HCT116 (cell line): ENCODE measurements around the gene ZC2HC1C. TPM values are rescaled to one million over a fixed set of nuclear protein-coding genes. Genes with fewer than 3 reads are reported as not detected.

Source experiments
- ATAC-seq: fragments of 200-7000 bp; cut with Tn5 transposase; 2 replicates; pipeline ENCODE4 v1.9.1; 2020; ENCODE audit warnings: mild to moderate bottlenecking, moderate library complexity
- BruUV-seq: library from RNA; stranded (reverse); fragments of 400-500 nt; replicated peaks from 2 replicates; lab custom pipeline; 2021; lab: Mats Ljungman, UMichigan
- CTCF ChIA-PET: fragments of 300-600 bp; sonication (Branson Sonifier 250); formaldehyde crosslinking; loops from one replicate; lab custom pipeline; 2021; ENCODE audit warnings: antibody characterized with exemption; lab: Charles Lee
- POLR2A ChIA-PET: fragments of 300-600, 350-600 bp; sonication (Branson Sonifier 250); formaldehyde crosslinking; loops from one replicate; lab custom pipeline; 2021; ENCODE audit warnings: antibody characterized with exemption; lab: Charles Lee
- RAD21 ChIA-PET, 2 experiments: fragments of 300-600 bp; sonication (Branson Sonifier 250); formaldehyde crosslinking; loops; one replicate each; lab custom pipeline; 2023; ENCODE audit warnings: low total read pairs in 2 of 2; ENCODE audit not compliant: uncharacterized antibody in 2 of 2, unreplicated experiment in 2 of 2, low non-redundant PET in 1 of 2; lab: Charles Lee
- DNase-seq: peaks from one replicate; pipeline ENCODE4 v3.0.0-alpha.2; 2010; ENCODE audit warnings: low read depth, low spot score
- H2AFZ ChIP-seq: fragments of 200-600 bp; shearing (Covaris generic), sonication (generic); 2 replicates; pipeline ENCODE4 v1.6.1; 2017; ENCODE audit warnings: low read depth, mixed run types, mixed read lengths, antibody characterized with exemption, low read length; ENCODE audit not compliant: poor library complexity, severe bottlenecking
- H3K27ac ChIP-seq: 2 replicates; pipeline ENCODE4 v1.5.1; 2012; ENCODE audit warnings: low read depth, low read length
- H3K27me3 ChIP-seq: fragments of 200-600 bp; sonication (generic); 2 replicates; pipeline ENCODE4 v1.6.1; 2016; ENCODE audit warnings: mixed run types, low read length, mixed read lengths; ENCODE audit not compliant: insufficient read depth
- H3K36me3 ChIP-seq, 2 experiments: fragments of 200-500 bp in 1 of 2; fragments of 200-600 bp in 1 of 2; sonication (Bioruptor generic) in 1 of 2; sonication (generic) in 1 of 2; 2 replicates each; pipeline versions ENCODE4 v1.5.1 to v1.6.1; 2014 to 2016; ENCODE audit warnings: low read length in 2 of 2, inconsistent platforms in 1 of 2, mixed read lengths in 1 of 2, mixed run types in 1 of 2; ENCODE audit not compliant: insufficient read depth in 2 of 2, control insufficient read depth in 1 of 2
- H3K4me1 ChIP-seq, 2 experiments: fragments of 200-600 bp in 1 of 2; sonication (generic) in 1 of 2; 2 replicates each; pipeline versions ENCODE4 v1.5.1 to v1.6.1; 2012 to 2017; ENCODE audit warnings: low read length in 2 of 2, inconsistent platforms in 1 of 2, mild to moderate bottlenecking in 1 of 2, mixed read lengths in 1 of 2, mixed run types in 1 of 2, moderate library complexity in 1 of 2; ENCODE audit not compliant: insufficient read depth in 2 of 2, control insufficient read depth in 1 of 2
- H3K4me2 ChIP-seq: fragments of 200-600 bp; sonication (generic); 2 replicates; pipeline ENCODE4 v1.6.1; 2017; ENCODE audit warnings: mixed run types, low read length, mixed read lengths
- H3K4me3 ChIP-seq, 2 experiments: fragments of 200-600 bp in 1 of 2; sonication (generic) in 1 of 2; replicated peaks in 1 of 2; 2 replicates each; pipeline ENCODE4 v1.5.1; 2011 to 2016; ENCODE audit warnings: low read length in 2 of 2, control low read depth in 1 of 2, low read depth in 1 of 2, mild to moderate bottlenecking in 1 of 2, mixed read lengths in 1 of 2, mixed run types in 1 of 2
- H3K79me2 ChIP-seq: fragments of 200-600 bp; sonication (generic); 2 replicates; pipeline ENCODE4 v1.6.1; 2017; ENCODE audit warnings: mild to moderate bottlenecking, mixed run types, low read length, moderate library complexity, mixed read lengths; ENCODE audit not compliant: insufficient read depth
- H3K9ac ChIP-seq: fragments of 200-600 bp; sonication (generic); 2 replicates; pipeline ENCODE4 v1.6.1; 2016; ENCODE audit warnings: low read length, mixed read lengths
- H3K9me2 ChIP-seq: fragments of 200-600 bp; sonication (generic), shearing (Covaris generic); 2 replicates; pipeline ENCODE4 v1.6.1; 2017; ENCODE audit warnings: mixed run types, mild to moderate bottlenecking, moderate library complexity; ENCODE audit not compliant: insufficient read depth
- H3K9me3 ChIP-seq, 2 experiments: fragments of 200-500 bp in 1 of 2; fragments of 200-600 bp in 1 of 2; sonication (Bioruptor generic) in 1 of 2; sonication (generic) in 1 of 2; 2 replicates each; pipeline ENCODE4 v1.6.1; 2014 to 2017; ENCODE audit warnings: low read length in 2 of 2, mixed read lengths in 2 of 2, inconsistent platforms in 1 of 2, low read depth in 1 of 2, mild to moderate bottlenecking in 1 of 2, mixed run types in 1 of 2, moderate library complexity in 1 of 2; ENCODE audit not compliant: control insufficient read depth in 1 of 2, insufficient read depth in 1 of 2
- H4K20me1 ChIP-seq: fragments of 200-600 bp; sonication (generic), shearing (Covaris generic); 2 replicates; pipeline ENCODE4 v1.6.1; 2017; ENCODE audit warnings: mixed run types, mild to moderate bottlenecking, moderate library complexity; ENCODE audit not compliant: insufficient read depth
- ATF3 ChIP-seq: IDR thresholded peaks from 2 replicates; pipeline ENCODE4 v1.6.1; 2012
- CBX3 ChIP-seq: IDR thresholded peaks from 2 replicates; pipeline ENCODE4 v1.6.1; 2012; ENCODE audit warnings: low read depth
- CEBPB ChIP-seq: IDR thresholded peaks from 2 replicates; pipeline ENCODE4 v1.6.1; 2012; ENCODE audit warnings: low read depth
- EGR1 ChIP-seq: IDR thresholded peaks from 2 replicates; pipeline ENCODE4 v1.6.1; 2012; ENCODE audit warnings: low read depth
- EZH2 ChIP-seq: fragments of 200-600 bp; sonication (generic); IDR thresholded peaks from 2 replicates; pipeline ENCODE4 v1.6.1; 2017; ENCODE audit warnings: antibody characterized with exemption, mixed run types
- EZH2phosphoT487 ChIP-seq: fragments of 200-600 bp; IDR thresholded peaks from 2 replicates; pipeline ENCODE4 v1.6.1; 2018; ENCODE audit warnings: antibody characterized with exemption, borderline replicate concordance
- FOSL1 ChIP-seq: IDR thresholded peaks from 2 replicates; pipeline ENCODE4 v1.6.1; 2012; ENCODE audit warnings: low read depth
- JUND ChIP-seq: IDR thresholded peaks from 2 replicates; pipeline ENCODE4 v1.6.1; 2012
- POLR2A ChIP-seq: IDR thresholded peaks from 2 replicates; pipeline ENCODE4 v1.7.0; 2011; ENCODE audit warnings: borderline replicate concordance; ENCODE audit not compliant: insufficient read depth, insufficient read length; ENCODE audit errors: extremely low read depth
- POLR2AphosphoS5 ChIP-seq: IDR thresholded peaks from 2 replicates; pipeline ENCODE4 v1.6.1; 2011; ENCODE audit warnings: mild to moderate bottlenecking, low read depth, low read length, moderate library complexity
- RAD21 ChIP-seq: IDR thresholded peaks from 2 replicates; pipeline ENCODE4 v1.6.1; 2012; ENCODE audit warnings: low read depth, mild to moderate bottlenecking
- REST ChIP-seq: IDR thresholded peaks from 2 replicates; pipeline ENCODE4 v1.6.1; 2012; ENCODE audit warnings: low read depth
- SIN3A ChIP-seq: IDR thresholded peaks from 2 replicates; pipeline ENCODE4 v1.6.1; 2012; ENCODE audit warnings: low read depth
- SP1 ChIP-seq: IDR thresholded peaks from 2 replicates; pipeline ENCODE4 v1.6.1; 2012; ENCODE audit warnings: low read depth
- SRF ChIP-seq: IDR thresholded peaks from 2 replicates; pipeline ENCODE4 v1.6.1; 2012; ENCODE audit warnings: low read depth
- TCF7L2 ChIP-seq: IDR thresholded peaks from 2 replicates; pipeline ENCODE4 v1.7.0; 2011; ENCODE audit warnings: borderline replicate concordance, inconsistent platforms; ENCODE audit not compliant: insufficient read depth, insufficient read length; ENCODE audit errors: extremely low read depth
- YY1 ChIP-seq: IDR thresholded peaks from 2 replicates; pipeline ENCODE4 v1.6.1; 2011; ENCODE audit warnings: low read length, low read depth, moderate library complexity, mild to moderate bottlenecking; ENCODE audit not compliant: insufficient replicate concordance; ENCODE audit errors: extremely low read depth
- ZFX ChIP-seq: fragments of 450-650 bp; IDR thresholded peaks from 2 replicates; pipeline ENCODE4 v1.6.1; 2017
- ZNF274 ChIP-seq: fragments of 200-500 bp; sonication (Bioruptor generic); IDR thresholded peaks from 2 replicates; pipeline ENCODE4 v1.6.1; 2014; ENCODE audit warnings: mild to moderate bottlenecking, low read depth, low read length, inconsistent platforms
- intact Hi-C: fragments of 100-400 bp; cut with micrococcal nuclease; formaldehyde crosslinking; loops from 2 replicates; pipeline ENCODE4 v1.10.0; 2022
- total RNA-seq: library from RNA; stranded (reverse); gene quantifications from one replicate; pipeline ENCODE4 v1.2.1, GENCODE V29; 2021; ENCODE audit not compliant: unreplicated experiment
- TF ChIP-seq, protein P1 (sequence below): IDR thresholded peaks from 2 replicates; pipeline ENCODE4 v1.6.1; 2011; ENCODE audit warnings: mild to moderate bottlenecking, low read length, moderate library complexity; ENCODE audit not compliant: insufficient replicate concordance; ENCODE audit errors: extremely low read depth
- TF ChIP-seq, protein P2 (sequence below): IDR thresholded peaks from 2 replicates; pipeline ENCODE4 v1.6.1; 2012

The ZC2HC1C gene
- total RNA-seq, 1 experiment from 2014 or later: 0.98 TPM

DNA sequence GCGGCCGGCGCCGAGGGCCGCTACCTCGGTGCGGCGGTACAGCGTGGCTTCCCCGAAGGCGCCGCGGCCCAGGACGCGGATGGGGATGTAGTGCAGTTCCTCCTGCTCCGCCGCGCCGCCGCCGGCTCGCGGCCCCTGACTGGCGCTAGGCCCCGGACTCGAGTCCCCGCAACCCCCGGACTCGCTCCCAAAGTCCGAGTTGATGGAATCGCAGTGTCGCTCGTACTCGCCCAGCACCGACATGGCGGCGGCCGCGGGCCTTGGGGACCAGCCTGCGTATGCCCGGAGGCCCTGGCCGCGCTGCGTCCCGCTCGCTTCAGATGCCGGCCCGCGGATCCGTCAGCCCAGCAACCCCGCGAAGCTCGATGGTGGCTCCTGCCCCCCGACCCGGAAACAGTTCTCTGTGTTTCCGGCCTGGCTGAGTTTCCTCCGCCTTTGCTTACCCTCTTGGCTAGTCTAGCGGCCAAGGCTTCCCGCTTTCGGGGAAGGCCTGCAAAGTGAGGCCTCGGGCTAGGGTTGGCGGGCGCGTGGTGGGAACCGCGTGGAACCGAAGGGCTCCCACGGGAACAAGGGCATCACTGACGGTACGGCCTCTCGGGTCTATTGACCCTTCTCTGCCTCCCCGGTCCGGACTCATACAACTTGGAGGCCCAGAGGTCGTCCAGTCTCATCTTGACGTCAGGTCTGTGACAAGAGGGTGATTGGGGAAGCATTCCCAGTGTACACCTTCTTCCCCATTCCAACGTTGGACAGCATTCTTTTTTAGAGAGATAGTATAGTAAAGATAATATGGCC is 57.4 kb downstream of the ZC2HC1C start, which contains the start of gene NEK9:
NEK9 (minus strand) TSS at position 370 of the 795 bp plus-strand sequence; CDS start at position 243, 127 bp downstream.
- POLR2A ChIA-PET: interaction anchor here (2.4 kb wide), 1 partner anchor 169 kb away, joined by 10 read pairs; no protein-coding TSS in a partner anchor
- RAD21 ChIA-PET: interaction anchor here in 1 of 2 experiments (0.6 kb wide), 1 partner anchor 206 kb away, joined by 4 read pairs; no protein-coding TSS in a partner anchor
- TF ChIP-seq POLR2AphosphoS5 (peak; percentile 92), YY1 (peak; percentile 82), REST (no peak), JUND (no peak; the same call in 1 of the 2 replicates), CEBPB (no peak), RAD21 (0 out of 2 replicates have a peak, but pooled peaks have one; percentile 2), SRF (no peak; the same call in 1 of the 2 replicates), EZH2 (no peak), SP1 (no peak), EGR1 (no peak), POLR2A (peak; percentile 67), ZFX (peak; percentile 99), CBX3 (peak; percentile 55), FOSL1 (no peak), TCF7L2 (peak; percentile 47), ZNF274 (no peak), SIN3A (peak; percentile 90), ATF3 (no peak), EZH2phosphoT487 (no peak)
- TF ChIP-seq, protein P1, sequence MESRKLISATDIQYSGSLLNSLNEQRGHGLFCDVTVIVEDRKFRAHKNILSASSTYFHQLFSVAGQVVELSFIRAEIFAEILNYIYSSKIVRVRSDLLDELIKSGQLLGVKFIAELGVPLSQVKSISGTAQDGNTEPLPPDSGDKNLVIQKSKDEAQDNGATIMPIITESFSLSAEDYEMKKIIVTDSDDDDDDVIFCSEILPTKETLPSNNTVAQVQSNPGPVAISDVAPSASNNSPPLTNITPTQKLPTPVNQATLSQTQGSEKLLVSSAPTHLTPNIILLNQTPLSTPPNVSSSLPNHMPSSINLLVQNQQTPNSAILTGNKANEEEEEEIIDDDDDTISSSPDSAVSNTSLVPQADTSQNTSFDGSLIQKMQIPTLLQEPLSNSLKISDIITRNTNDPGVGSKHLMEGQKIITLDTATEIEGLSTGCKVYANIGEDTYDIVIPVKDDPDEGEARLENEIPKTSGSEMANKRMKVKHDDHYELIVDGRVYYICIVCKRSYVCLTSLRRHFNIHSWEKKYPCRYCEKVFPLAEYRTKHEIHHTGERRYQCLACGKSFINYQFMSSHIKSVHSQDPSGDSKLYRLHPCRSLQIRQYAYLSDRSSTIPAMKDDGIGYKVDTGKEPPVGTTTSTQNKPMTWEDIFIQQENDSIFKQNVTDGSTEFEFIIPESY: no peak
- TF ChIP-seq, protein P2, sequence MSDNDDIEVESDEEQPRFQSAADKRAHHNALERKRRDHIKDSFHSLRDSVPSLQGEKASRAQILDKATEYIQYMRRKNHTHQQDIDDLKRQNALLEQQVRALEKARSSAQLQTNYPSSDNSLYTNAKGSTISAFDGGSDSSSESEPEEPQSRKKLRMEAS: peak; percentile 89

More for the DNA sequence above, 57.4 kb downstream of the ZC2HC1C start, which contains the start of gene NEK9:
- Histone ChIP-seq H3K27ac (peak within 1 kb of the TSS; percentile 94), H3K36me3 (0 out of 4 replicates have a peak, but pooled peaks cover 0 to 1% of the 10 kb centered on the region in 2 experiments), H3K4me3 (peak within 1 kb of the TSS; percentile 78 to 86), H3K9me3 (no peaks in the 10 kb centered on the region), H2AFZ (no peak within 1 kb of the TSS), H3K9ac (peak within 1 kb of the TSS; percentile 97), H3K27me3 (no peaks in the 10 kb centered on the region), H3K4me2 (peak within 1 kb of the TSS; percentile 93), H4K20me1 (no peaks in the 10 kb centered on the region), H3K79me2 (peaks cover 46% of the 10 kb centered on the region), H3K9me2 (no peaks in the 10 kb centered on the region), H3K4me1 (peaks cover 33 to 43% of the 10 kb centered on the region in 2 experiments)
- peak; percentile 83 for DNase-seq
- peak; percentile 89 for ATAC-seq
- BruUV-seq: TSS peak; percentile 66
- intact Hi-C loops: loop anchor here (5.0 kb wide), 1 partner anchor 435 kb away; no protein-coding TSS in a partner anchor
- CTCF ChIA-PET: interaction anchor here (1.2 kb wide), 1 partner anchor 204 kb away, joined by 3 read pairs; the partner anchor contains the start of gene RPS6KL1
